ENCODE data around the gene PAFAH1B2. TPM values are rescaled to one million over a fixed set of nuclear protein-coding genes. Genes with fewer than 3 reads are reported as not detected.

Gene PAFAH1B2
- total RNA-seq, 1 donor from 2014 or later = 134 TPM

- Mint-ChIP-seq H3K36me3 (ENCODE audit: low read depth) (peaks cover 9% of the 10 kb centered on the region), H3K9me3 (no peaks in the 10 kb centered on the region), H3K4me3 (no peak overlapping the region), H3K27me3 (ENCODE audit: low read depth) (no peaks in the 10 kb centered on the region), H3K4me1 (peaks cover 6% of the 10 kb centered on the region), H3K27ac (ENCODE audit: unreplicated experiment) (no peak overlapping the region)
- DNase-seq (ENCODE audit: low read depth, low spot score) = no peak
- TF ChIP-seq CTCF (conservative IDR thresholded peaks at IDR 0.05) = no peak
Observed at GRCh38 chr11:117166491-117166890, 22.4 kb downstream of the PAFAH1B2 start.

- no peak for DNase-seq (ENCODE audit: low read depth, low spot score)
- Mint-ChIP-seq H3K4me1 (peaks cover 32% of the 10 kb centered on the region), H3K27ac (ENCODE audit: unreplicated experiment) (no peak overlapping the region), H3K4me3 (no peak overlapping the region), H3K36me3 (ENCODE audit: low read depth) (peaks cover 2% of the 10 kb centered on the region), H3K27me3 (ENCODE audit: low read depth) (no peaks in the 10 kb centered on the region), H3K9me3 (no peaks in the 10 kb centered on the region)
- TF ChIP-seq CTCF (conservative IDR thresholded peaks at IDR 0.05) = no peak
Observed at GRCh38 chr11:117169736-117170135, 25.6 kb downstream of the PAFAH1B2 start.

GRCh38 chr11:117170210-117170609, 26.1 kb downstream of the PAFAH1B2 start:
- H3K4me1 Mint-ChIP-seq = peaks cover 37% of the 10 kb centered on the region
- H3K27me3 Mint-ChIP-seq (ENCODE audit: low read depth) = no peaks in the 10 kb centered on the region
- H3K9me3 Mint-ChIP-seq = no peaks in the 10 kb centered on the region
- no peak for TF ChIP-seq CTCF (conservative IDR thresholded peaks at IDR 0.05)
- no peak overlapping the region for H3K4me3 Mint-ChIP-seq
- DNase-seq (ENCODE audit: low read depth, low spot score) = no peak
- no peak overlapping the region for H3K27ac Mint-ChIP-seq (ENCODE audit: unreplicated experiment)
- peaks cover 5% of the 10 kb centered on the region for H3K36me3 Mint-ChIP-seq (ENCODE audit: low read depth)

- H3K9me3 Mint-ChIP-seq = no peaks in the 10 kb centered on the region
- peaks cover 2% of the 10 kb centered on the region for H3K36me3 Mint-ChIP-seq (ENCODE audit: low read depth)
- no peaks in the 10 kb centered on the region for H3K27me3 Mint-ChIP-seq (ENCODE audit: low read depth)
- H3K4me1 Mint-ChIP-seq = peaks cover 44% of the 10 kb centered on the region
- no peak overlapping the region for H3K4me3 Mint-ChIP-seq
- no peak for DNase-seq (ENCODE audit: low read depth, low spot score)
- TF ChIP-seq CTCF (conservative IDR thresholded peaks at IDR 0.05) = no peak
- no peak overlapping the region for H3K27ac Mint-ChIP-seq (ENCODE audit: unreplicated experiment)
Observed at GRCh38 chr11:117171007-117171403, 26.9 kb downstream of the PAFAH1B2 start.

- DNase-seq (ENCODE audit: low read depth, low spot score) = no peak
- no peaks in the 10 kb centered on the region for H3K27me3 Mint-ChIP-seq (ENCODE audit: low read depth)
- H3K9me3 Mint-ChIP-seq = no peaks in the 10 kb centered on the region
- peaks cover 2% of the 10 kb centered on the region for H3K36me3 Mint-ChIP-seq (ENCODE audit: low read depth)
- H3K4me3 Mint-ChIP-seq = peak overlapping the region; percentile 45
- no peak for TF ChIP-seq CTCF (conservative IDR thresholded peaks at IDR 0.05)
- H3K4me1 Mint-ChIP-seq = peaks cover 49% of the 10 kb centered on the region
- peak overlapping the region; percentile 58 for H3K27ac Mint-ChIP-seq (ENCODE audit: unreplicated experiment)
Observed at GRCh38 chr11:117171404-117172061, 27.4 kb downstream of the PAFAH1B2 start.
